ENCODE measurements around the gene FCHO1.

DNA sequence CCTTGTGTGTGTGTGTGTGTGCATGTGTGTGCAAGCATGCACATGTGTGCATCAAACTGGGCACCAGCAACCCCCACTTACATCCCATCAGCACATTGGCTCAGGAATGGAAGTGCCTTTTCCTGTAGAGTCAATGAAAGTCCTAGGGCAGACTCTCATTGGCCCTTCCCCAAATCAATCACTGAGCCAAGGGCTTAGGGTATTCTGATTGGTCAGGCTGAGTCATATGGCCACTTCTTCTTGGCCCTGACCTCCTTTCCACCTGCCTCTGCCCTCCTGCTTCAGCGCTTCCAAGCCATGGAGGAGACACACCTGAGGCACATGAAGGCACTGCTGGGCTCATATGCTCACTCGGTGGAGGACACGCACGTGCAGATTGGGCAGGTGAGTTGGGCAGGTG lies 20.9 kb downstream of the FCHO1 start:
- TF ChIP-seq, protein P1, sequence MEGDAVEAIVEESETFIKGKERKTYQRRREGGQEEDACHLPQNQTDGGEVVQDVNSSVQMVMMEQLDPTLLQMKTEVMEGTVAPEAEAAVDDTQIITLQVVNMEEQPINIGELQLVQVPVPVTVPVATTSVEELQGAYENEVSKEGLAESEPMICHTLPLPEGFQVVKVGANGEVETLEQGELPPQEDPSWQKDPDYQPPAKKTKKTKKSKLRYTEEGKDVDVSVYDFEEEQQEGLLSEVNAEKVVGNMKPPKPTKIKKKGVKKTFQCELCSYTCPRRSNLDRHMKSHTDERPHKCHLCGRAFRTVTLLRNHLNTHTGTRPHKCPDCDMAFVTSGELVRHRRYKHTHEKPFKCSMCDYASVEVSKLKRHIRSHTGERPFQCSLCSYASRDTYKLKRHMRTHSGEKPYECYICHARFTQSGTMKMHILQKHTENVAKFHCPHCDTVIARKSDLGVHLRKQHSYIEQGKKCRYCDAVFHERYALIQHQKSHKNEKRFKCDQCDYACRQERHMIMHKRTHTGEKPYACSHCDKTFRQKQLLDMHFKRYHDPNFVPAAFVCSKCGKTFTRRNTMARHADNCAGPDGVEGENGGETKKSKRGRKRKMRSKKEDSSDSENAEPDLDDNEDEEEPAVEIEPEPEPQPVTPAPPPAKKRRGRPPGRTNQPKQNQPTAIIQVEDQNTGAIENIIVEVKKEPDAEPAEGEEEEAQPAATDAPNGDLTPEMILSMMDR (conservative IDR thresholded peaks at IDR 0.05; ENCODE audit: low read length) = no peak
- no peak for TF ChIP-seq EZH2phosphoT487 (IDR thresholded peaks at IDR 0.05; ENCODE audit: borderline replicate concordance, low read depth, low read length)

Measured in OCI-LY7 (cell line).